GM19463 (cell line): ENCODE data around the gene DCAF12L2.
"Not testable (repeated sequence)": the region's sequence is repeated elsewhere in the genome, so short reads cannot be mapped to it uniquely, and the experiment has no call there.

Experiments used
- ATAC-seq: cut with Tn5 transposase; IDR thresholded peaks from one replicate; pipeline ENCODE4 v1.9.1; 2021; ENCODE audit warnings: mild to moderate bottlenecking, moderate library complexity; ENCODE audit not compliant: unreplicated experiment

Gene DCAF12L2

DNA sequence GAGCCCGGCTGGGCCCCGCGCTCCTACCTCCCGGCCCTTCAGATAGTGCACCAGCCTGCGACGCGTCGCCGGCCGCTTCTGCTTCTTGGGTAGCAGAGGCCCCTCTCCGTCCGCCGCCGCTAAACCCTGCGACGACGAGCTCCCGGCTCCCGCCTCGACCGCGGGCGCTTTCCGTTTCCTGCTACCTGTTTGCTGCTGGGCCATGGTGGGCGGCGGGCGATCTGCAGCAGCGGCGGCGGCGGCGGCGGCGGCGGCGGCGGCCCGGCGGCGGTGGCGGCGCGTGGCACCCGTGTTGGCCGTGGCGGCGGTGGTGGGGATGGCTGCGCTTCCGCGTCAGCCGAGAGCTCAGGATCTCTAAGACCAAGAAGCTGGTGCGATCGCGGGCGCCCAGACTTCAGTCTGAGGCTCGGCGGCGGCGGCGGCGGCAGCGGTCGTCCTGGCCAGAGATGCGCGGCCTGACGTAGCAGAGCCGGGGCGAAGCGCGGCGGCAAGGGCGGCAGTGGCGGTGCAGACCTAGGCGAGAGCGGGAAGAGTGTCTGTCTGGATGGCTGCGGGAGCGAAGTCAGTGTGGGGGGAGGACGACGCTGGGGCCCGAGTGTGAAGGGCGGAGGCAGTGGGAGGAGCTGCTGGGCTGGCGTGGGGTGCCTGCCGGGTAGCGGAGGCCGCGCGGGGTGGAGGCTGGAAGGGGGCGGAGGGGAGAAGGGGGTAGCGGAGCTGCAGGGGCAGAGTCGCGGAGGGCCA, at the start of gene DCAF12L2:
Gene DCAF12L2, minus strand, starts transcription at position 569 of the 741 bp plus-strand sequence. Its CDS starts 365 bp downstream, at position 204.
- no peak for ATAC-seq

DNA sequence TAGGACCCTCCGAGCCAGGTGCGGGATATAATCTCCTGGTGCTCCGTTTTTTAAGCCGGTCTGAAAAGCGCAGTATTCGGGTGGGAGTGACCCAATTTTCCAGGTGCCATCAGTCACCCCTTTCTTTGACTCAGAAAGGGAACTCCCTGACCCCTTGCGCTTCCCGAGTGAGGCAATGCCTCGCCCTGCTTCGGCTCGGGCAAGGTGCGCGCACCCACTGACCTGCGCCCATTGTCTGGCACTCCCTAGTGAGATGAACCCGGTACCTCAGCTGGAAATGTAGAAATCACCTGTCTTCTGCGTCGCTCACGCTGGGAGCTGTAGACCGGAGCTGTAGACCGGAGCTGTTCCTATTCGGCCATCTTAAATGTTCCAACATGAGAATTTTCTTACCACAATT, 24.8 kb upstream of the DCAF12L2 start:
- ATAC-seq = not testable (repeated sequence)

DNA sequence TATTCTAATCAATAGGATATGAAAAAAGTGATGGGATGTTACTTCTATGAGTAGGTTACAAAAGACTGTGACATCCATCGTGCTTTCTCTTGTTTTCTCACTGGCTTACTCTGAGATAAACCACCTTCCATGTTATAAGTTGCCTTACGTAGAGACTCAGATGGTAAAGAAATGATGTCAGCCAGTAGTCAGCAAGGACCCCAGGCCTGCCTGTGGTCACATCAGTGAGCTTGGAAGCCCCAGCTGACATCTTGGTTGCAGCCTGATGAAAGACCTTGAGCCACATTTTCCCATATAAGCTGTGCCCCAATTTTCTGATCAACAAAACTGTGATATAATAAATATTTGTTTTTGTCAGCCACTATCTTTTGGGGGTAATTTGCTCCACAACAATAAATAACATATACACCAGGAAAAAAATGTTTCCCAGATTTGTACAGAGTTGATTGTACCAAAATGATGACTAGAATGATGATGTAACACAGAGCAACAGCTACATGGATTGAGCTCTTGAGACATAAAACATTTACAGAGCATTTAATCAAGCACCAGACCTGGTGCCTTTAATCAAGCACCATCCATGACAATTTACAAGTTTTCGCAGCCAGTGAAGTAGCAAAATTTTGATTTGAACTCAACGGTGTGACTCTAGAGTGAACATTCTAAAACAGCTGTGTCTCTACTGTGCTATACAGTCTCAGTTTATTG, 11.2 kb upstream of the DCAF12L2 start:
- ATAC-seq = no peak

DNA sequence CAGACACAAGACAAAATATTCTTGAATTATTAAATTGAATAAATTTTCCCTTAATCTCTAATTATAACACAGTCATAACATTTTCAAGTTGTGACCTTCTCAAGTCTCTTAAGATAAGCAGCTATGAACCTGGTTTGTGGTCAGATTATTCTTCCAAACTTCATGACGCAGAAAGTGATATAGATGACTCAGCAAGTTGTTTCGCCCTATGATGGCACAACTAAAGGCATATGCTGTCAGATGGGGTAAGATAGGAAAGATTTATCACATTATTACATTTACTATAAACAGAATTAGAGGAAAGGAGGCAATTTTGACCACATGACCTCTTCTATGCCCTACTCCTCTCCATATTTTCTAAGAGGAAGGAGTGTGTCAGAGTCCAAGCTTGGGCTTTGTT, 4.6 kb upstream of the DCAF12L2 start:
- no peak for ATAC-seq

DNA sequence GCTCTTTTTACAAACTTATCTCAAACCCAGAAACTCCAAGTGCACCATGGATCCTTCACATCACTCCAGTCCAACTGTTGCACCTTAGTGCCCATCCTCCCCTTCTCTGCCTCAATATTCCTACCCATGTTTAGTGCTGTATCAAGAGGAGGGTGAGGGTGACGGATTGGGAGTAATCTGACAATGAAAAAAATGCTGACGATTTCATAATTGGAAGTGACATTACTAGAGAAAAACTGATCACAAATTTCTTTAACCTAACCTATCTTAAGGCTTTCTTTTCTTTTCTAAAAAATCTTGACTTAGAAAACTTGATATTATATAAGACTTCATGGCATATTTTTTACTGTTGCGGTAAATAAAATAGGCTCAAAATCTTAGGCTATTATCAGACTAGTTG, 1.5 kb upstream of the DCAF12L2 start:
- ATAC-seq = no peak

DNA sequence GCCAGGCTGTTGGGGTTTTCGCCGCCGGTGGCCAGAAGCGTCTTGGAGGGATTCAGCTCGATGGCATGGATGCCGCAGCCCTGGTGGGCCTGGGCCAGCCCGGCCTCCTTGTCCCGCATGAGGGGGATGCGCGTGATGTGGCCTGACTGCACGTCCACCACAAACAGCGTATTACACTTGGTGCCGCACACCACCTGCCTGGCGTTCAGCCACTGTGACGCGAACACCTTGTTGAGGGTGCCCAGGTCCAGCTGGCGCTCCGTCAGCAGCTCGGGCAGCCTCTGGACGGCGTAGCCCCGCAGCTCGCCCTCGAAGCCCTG, 728 bp downstream of the DCAF12L2 start:
- ATAC-seq = no peak

DNA sequence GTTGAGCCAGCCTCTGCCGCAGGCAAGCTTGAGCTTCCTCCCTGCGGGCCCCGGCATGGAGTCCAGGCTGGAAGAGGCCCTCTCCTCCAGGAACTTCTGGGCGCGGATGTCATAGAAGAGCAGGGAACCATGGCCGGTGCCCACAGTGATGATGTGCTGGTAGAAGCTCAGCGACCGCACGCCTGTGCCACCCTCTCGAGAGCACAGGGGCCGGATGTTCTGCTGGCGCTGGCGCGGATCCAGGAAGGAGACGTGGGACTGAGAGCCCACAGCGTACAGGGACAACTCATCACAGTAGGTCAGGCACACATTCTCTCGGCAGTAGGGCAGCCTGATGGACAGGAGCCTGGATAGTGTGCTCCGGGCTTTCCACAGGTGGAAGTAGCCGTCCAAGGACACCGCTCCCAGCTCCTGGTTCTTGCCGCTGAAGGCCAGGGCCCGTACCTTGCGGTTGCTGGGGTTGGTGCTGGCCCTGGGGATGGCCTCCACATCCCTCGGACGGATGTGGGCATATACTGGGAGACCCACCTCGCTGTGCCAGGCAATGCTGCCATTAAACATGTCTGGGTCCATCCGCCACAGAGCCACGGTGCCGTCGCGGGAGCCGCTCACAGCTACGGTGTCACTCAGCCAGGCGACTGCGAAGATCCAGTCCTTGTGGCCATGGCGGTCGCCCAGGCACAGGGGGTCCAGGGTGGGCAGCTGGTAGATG, 1.2 kb downstream of the DCAF12L2 start:
- no peak for ATAC-seq

DNA sequence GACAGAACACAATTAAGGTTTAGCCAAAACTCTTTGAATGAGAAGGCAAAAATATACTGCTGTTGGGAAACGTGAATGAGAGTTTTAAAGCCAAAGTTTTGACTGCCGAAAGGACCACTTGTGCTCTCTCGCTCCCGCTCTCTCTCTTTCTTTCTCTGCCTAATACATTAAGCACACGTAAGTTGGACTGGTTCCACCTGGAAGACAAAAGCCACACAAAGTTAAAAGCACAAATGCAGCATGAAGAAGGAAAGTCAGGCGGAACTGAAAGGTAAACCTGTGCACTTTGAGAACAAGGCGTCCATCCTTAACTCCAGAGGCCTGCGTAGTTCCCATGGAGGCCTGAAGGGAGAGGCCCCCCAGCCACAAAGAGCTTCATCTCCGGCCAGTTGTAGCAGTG, 1.9 kb downstream of the DCAF12L2 start:
- ATAC-seq = no peak

DNA sequence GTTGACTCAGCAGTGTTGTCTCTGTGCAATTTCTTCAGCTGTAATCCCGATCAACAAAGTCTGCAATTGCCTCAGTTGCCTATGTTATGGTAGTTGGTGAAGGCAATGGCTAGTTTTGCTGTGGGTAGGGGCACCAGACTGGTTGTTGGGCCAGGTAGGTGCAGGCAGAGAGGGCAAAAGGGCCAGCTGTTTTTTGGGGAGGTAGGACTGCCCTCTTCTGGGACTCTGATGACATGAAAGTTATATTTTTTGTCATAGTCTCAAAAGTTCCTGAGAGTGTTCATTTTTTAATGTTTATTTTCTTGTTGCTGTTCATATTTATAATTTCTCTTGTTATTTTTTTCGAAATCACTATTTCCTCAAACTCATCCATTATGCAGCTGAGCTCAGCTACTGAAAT, 25.1 kb downstream of the DCAF12L2 start:
- no peak for ATAC-seq

DNA sequence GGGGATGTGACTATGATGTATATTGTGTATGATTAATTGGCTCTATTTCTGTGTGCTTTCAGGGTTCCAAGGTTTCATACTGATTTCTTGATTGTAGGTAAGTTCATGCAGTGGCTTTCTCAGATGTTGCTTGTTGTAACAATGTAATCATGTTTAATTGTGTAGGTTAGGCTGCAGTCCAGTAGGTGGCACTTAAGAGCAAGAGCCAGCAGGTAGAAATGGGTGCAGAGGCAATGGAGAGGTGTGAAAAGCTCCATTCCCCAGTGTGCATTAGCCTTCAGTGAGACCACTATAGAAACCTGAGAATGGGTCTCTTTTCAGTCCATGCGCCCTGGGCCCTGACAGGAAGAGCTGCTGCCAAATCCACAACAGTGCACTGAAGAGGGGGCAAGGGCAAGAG, 28.2 kb downstream of the DCAF12L2 start:
- no peak for ATAC-seq

DNA sequence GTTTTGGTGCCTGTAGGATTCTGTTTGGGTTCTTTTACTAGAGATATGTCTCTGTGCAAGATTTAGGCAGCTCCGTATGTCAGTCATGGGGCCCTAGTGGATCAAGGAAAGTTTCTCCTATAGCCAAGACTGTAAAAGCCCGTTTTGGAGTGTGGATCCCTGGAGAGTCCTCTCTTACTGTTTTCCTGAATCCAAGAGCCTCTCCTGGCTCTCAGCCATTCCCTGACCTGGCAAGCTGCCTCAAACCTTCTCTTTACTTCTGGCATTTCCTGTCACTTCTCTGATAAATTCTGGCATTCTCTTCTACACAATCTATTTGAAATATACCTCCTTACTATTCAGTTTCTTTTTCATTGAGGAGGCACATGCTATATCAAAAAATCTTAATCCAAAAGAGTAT, 41.4 kb downstream of the DCAF12L2 start:
- ATAC-seq = no peak
